Measurements from ENCODE around the gene ID1.

The ID1 gene

DNA sequence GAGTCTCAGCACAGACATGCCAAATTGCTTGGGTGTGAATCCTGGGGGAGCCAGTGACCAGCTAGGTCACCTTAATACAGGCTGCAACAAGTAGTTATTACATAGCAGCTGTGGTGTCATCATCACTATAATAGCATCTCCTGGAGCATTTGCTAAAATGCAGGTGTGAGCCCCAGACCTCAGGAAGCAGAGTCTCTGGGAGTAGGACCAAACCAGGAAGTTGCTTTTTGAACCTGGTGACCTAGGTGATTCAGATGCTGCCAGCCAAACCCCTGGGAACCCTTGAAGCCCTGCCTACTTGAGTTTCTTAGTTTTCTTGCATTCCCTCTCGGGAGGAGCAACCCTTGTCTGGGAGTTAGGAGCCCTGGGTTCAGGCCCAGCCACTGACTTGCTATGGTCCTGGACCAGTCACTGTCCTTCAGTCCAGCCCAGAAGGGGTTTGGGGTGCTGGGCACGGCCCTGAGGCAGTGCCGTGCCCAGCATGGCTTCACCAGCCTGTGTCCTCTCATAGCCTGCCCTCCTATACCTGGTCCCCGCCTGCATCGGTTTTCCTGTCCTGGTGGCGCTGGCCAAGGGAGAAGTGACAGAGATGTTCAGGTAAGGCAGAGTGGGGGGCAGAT is 39.3 kb upstream of the ID1 start:
- no peak for TF ChIP-seq ZFX (IDR thresholded peaks at IDR 0.05; ENCODE audit: borderline replicate concordance)
- TF ChIP-seq, protein P1, sequence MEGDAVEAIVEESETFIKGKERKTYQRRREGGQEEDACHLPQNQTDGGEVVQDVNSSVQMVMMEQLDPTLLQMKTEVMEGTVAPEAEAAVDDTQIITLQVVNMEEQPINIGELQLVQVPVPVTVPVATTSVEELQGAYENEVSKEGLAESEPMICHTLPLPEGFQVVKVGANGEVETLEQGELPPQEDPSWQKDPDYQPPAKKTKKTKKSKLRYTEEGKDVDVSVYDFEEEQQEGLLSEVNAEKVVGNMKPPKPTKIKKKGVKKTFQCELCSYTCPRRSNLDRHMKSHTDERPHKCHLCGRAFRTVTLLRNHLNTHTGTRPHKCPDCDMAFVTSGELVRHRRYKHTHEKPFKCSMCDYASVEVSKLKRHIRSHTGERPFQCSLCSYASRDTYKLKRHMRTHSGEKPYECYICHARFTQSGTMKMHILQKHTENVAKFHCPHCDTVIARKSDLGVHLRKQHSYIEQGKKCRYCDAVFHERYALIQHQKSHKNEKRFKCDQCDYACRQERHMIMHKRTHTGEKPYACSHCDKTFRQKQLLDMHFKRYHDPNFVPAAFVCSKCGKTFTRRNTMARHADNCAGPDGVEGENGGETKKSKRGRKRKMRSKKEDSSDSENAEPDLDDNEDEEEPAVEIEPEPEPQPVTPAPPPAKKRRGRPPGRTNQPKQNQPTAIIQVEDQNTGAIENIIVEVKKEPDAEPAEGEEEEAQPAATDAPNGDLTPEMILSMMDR (IDR thresholded peaks at IDR 0.05) = no peak
- peak overlapping the region; percentile 100 for H3K27ac ChIP-seq

DNA sequence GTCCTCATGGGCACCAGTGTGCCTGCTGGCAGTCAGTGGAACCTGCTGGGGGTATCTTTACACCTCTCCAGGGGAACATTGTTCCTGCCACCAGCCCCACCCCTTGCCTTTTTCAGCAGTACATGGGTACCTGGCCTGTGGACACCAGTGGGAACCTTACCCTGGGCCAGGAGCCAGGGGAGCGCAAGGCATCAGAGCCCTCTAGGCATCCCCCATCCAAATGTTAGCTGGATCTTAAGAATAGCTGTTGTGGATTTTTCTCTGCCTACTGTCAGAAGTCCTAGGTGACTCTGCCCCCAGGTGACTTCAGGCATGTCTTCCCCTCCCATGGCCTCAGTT is 38.8 kb upstream of the ID1 start:
- H3K27ac ChIP-seq = peak overlapping the region; percentile 100
- TF ChIP-seq, protein P1 (IDR thresholded peaks at IDR 0.05) = no peak
- no peak for TF ChIP-seq ZFX (IDR thresholded peaks at IDR 0.05; ENCODE audit: borderline replicate concordance)

DNA sequence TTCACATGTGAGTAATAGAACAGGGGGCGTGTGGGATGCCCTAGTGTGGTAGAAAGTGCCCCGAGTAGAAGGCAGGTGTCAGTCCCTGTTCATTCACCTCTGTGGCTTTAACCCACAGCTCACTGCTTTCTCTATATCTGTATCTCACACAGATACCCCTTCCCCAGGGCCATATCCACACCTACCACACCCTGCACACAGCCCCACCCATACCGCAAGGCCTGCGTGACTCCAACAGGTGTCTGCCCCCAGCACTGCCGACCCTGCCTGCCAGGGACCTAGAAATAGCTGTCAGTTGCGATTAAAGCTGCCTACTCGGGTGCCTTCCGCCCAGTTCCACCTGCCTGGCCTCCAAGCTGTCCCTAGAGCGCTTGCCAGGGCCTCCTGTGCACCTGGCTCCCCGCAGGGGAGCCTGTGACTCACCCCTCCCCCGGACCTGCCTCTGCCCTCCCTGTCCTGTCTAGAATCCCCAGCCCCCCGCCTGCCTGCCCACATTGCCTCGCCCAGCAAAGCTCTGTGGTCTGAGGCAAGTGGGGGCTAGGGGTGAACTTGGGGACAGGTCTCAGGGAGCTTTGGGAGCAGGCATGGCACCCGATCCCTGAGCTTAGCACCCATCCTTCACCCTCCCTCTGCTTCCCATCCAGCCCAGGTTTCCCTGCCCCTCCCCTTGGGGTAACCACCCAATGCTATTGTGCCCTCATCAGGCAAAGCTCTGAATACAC is 38.3 kb upstream of the ID1 start:
- peak overlapping the region; percentile 100 for H3K27ac ChIP-seq
- no peak for TF ChIP-seq ZFX (IDR thresholded peaks at IDR 0.05; ENCODE audit: borderline replicate concordance)
- TF ChIP-seq, protein P1 (IDR thresholded peaks at IDR 0.05) = no peak

DNA sequence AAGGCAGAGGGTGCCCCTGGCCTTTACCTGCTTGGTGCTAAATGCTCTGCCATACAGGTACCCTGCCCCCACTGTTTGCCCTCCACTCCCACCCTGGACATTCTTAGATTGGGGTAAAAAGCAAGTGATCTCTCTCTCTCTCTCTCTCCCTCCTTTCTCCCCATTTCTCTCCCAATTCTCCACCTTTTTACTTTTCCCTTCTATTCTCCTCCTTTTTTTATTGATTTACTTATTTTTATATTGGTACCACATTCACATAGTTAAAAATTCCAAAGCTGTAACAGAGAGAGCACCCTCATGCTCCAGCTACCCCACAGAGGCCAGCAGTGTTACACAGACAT is 37.7 kb upstream of the ID1 start:
- H3K27ac ChIP-seq = peak overlapping the region; percentile 100
- no peak for TF ChIP-seq ZFX (IDR thresholded peaks at IDR 0.05; ENCODE audit: borderline replicate concordance)
- TF ChIP-seq, protein P1 (IDR thresholded peaks at IDR 0.05) = no peak

DNA sequence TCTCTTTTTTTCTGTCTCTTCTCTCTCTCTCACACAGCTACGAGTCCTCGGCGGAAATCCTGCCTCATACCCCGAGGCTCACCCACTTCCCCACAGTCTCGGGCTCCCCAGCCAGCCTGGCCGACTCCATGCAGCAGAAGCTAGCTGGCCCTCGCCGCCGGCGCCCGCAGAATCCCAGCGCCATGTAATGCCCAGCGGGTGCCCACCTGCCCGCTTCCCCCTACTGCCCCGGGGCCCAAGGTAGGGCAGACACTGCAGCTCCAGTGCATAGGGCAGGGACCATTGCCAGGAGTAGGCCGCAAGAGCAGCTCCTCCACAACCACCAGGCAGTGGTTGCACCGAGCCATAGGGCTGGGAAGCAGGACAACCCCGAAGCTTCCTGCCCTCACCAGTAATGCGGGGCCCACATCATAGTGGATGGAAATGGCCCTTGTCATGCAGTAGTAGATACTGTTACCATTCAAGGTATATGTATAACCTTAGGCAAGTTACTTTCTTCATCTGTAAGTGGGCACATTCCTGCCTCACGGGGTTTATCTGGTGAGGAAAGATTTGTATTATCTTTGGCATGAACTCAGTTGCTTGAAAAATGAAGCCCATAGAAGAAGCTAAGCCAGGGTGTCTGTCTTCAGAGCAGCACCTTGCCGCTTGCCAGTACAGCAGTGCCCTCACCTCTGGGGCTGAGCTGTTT is 36.9 kb upstream of the ID1 start:
- no peak for TF ChIP-seq ZFX (IDR thresholded peaks at IDR 0.05; ENCODE audit: borderline replicate concordance)
- TF ChIP-seq, protein P1 (IDR thresholded peaks at IDR 0.05) = no peak
- H3K27ac ChIP-seq = peak overlapping the region; percentile 100

DNA sequence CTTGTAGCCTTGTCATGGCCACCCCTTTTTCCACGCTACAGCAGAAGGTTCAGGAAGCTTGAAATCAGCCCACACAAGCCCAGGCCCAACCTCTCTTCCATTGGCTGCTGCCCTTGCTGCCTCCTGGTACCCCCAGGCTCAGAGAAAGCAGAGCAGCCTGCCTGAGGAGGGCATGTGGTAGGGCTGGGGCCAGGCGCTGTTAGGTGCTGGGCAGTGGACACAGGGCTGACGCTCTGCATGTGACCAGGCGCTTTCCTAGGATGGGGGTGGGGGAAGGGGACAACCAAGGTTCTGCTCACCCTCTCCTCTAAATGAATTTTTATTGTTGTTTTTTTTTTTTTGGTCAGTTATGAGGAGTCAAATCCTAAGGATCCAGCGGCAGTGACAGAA is 36.3 kb upstream of the ID1 start:
- TF ChIP-seq, protein P1 (IDR thresholded peaks at IDR 0.05) = no peak
- no peak for TF ChIP-seq ZFX (IDR thresholded peaks at IDR 0.05; ENCODE audit: borderline replicate concordance)
- H3K27ac ChIP-seq = peak overlapping the region; percentile 100
